ENCODE results near the gene ZXDC.

GRCh38 chr3:126408099-126408498 lies 67.6 kb downstream of the ZXDC start:
- TF ChIP-seq POLR2A (IDR thresholded peaks at IDR 0.05): no peak
- TF ChIP-seq, protein P1, sequence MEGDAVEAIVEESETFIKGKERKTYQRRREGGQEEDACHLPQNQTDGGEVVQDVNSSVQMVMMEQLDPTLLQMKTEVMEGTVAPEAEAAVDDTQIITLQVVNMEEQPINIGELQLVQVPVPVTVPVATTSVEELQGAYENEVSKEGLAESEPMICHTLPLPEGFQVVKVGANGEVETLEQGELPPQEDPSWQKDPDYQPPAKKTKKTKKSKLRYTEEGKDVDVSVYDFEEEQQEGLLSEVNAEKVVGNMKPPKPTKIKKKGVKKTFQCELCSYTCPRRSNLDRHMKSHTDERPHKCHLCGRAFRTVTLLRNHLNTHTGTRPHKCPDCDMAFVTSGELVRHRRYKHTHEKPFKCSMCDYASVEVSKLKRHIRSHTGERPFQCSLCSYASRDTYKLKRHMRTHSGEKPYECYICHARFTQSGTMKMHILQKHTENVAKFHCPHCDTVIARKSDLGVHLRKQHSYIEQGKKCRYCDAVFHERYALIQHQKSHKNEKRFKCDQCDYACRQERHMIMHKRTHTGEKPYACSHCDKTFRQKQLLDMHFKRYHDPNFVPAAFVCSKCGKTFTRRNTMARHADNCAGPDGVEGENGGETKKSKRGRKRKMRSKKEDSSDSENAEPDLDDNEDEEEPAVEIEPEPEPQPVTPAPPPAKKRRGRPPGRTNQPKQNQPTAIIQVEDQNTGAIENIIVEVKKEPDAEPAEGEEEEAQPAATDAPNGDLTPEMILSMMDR (IDR thresholded peaks at IDR 0.05): no peak
- no peak for TF ChIP-seq POLR2AphosphoS5 (IDR thresholded peaks at IDR 0.05; ENCODE audit: insufficient read depth in 1 of 2, low read depth in 1 of 2)
